ENCODE measurements around the gene PRDM16.

The PRDM16 gene

GRCh38 chr1:3270403-3271245 lies 201.6 kb downstream of the PRDM16 start (continued):
- no peak for TF ChIP-seq PATZ1 (CRISPR knock-in tag; IDR thresholded peaks at IDR 0.05; ENCODE audit: borderline replicate concordance)
- TF ChIP-seq ZNF70 (CRISPR knock-in tag; IDR thresholded peaks at IDR 0.05) = no peak
- TF ChIP-seq ZC3H10 (CRISPR knock-in tag; IDR thresholded peaks at IDR 0.05) = no peak

GRCh38 chr1:3271866-3272265 lies 202.9 kb downstream of the PRDM16 start:
- no peak for ATAC-seq
- TF ChIP-seq ZFP3 (CRISPR knock-in tag; IDR thresholded peaks at IDR 0.05) (no peak), ARNTL (CRISPR knock-in tag; IDR thresholded peaks at IDR 0.05; ENCODE audit: borderline replicate concordance, low read depth) (no peak), TOX (CRISPR knock-in tag; IDR thresholded peaks at IDR 0.05; ENCODE audit: borderline replicate concordance) (no peak), CSDC2 (CRISPR knock-in tag; IDR thresholded peaks at IDR 0.05) (no peak), PPARA (CRISPR knock-in tag; IDR thresholded peaks at IDR 0.05; ENCODE audit: borderline replicate concordance) (no peak), ESRRG (CRISPR knock-in tag; IDR thresholded peaks at IDR 0.05) (no peak), TSHZ2 (CRISPR knock-in tag; IDR thresholded peaks at IDR 0.05) (no peak), BACH2 (CRISPR knock-in tag; IDR thresholded peaks at IDR 0.05; ENCODE audit: borderline replicate concordance) (no peak), ZFP30 (CRISPR knock-in tag; IDR thresholded peaks at IDR 0.05) (no peak), SNAI2 (CRISPR knock-in tag; IDR thresholded peaks at IDR 0.05) (no peak), CSRNP3 (CRISPR knock-in tag; IDR thresholded peaks at IDR 0.05) (no peak), RARB (CRISPR knock-in tag; IDR thresholded peaks at IDR 0.05) (no peak), ZC3H10 (CRISPR knock-in tag; IDR thresholded peaks at IDR 0.05) (no peak), ZNF8 (CRISPR knock-in tag; IDR thresholded peaks at IDR 0.05) (no peak), OSR1 (CRISPR knock-in tag; IDR thresholded peaks at IDR 0.05) (no peak), ISL1 (CRISPR knock-in tag; IDR thresholded peaks at IDR 0.05) (no peak), ZNF70 (CRISPR knock-in tag; IDR thresholded peaks at IDR 0.05) (no peak), POU6F1 (CRISPR knock-in tag; IDR thresholded peaks at IDR 0.05; ENCODE audit: borderline replicate concordance, low read depth) (no peak)

GRCh38 chr1:3272321-3273045 lies 203.5 kb downstream of the PRDM16 start:
- ATAC-seq = no peak
- TF ChIP-seq TCF4 (CRISPR knock-in tag; IDR thresholded peaks at IDR 0.05; ENCODE audit: borderline replicate concordance) = no peak
- TF ChIP-seq CREB5 (CRISPR knock-in tag; IDR thresholded peaks at IDR 0.05; ENCODE audit: low read depth) = no peak
- no peak for TF ChIP-seq TSHZ2 (CRISPR knock-in tag; IDR thresholded peaks at IDR 0.05)
- TF ChIP-seq TOX (CRISPR knock-in tag; IDR thresholded peaks at IDR 0.05; ENCODE audit: borderline replicate concordance) = no peak
- TF ChIP-seq PATZ1 (CRISPR knock-in tag; IDR thresholded peaks at IDR 0.05; ENCODE audit: borderline replicate concordance) = no peak
- TF ChIP-seq CSDC2 (CRISPR knock-in tag; IDR thresholded peaks at IDR 0.05) = no peak
